ENCODE results near the gene DAP3.

DAP3 gene

DNA sequence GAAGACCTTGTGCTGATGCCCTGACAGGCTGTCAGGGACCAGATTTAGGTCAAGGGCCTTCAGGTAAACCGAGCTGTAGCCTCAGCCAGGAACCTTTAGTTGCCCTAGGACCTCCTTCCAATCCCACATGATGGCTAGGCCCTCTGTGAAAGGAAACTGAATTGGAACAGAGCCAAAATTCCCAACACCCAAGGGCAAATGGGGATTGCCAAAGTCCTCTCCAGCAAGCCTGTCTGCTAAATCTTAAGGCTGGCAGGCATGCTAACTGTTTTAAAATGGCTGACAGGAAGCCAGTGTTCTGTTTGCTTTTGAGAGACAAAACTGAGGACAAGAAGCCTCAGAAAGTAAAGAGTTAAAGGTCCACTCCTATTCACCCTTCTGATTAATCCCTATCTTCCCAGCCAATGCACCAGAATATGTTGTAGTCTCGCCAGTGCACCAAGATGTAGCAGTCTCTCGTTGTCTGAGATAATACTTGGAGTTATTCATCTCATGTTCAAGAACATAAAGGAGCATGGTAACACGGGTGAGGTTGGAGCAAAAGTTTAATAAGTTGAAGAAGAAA, 43.8 kb upstream of the DAP3 start:
- Histone ChIP-seq H3F3A (ENCODE audit: insufficient read depth, low read length) (no peaks in the 10 kb centered on the region), H3K27ac (ENCODE audit: low read depth, low read length, poor library complexity, severe bottlenecking) (no peak overlapping the region), H3K27me3 (ENCODE audit: insufficient read depth, low read length) (peaks cover 5% of the 10 kb centered on the region; the same call in 1 of the 2 replicates), H3K4me2 (ENCODE audit: low read length) (no peak overlapping the region), H3K9ac (ENCODE audit: low read length) (no peak overlapping the region), H3K9me2 (ENCODE audit: low read depth, low read length) (no peaks in the 10 kb centered on the region), H3K4me3 (ENCODE audit: low read depth, low read length, poor library complexity, severe bottlenecking) (no peak overlapping the region), H3K9me3 (ENCODE audit: low read length) (peaks cover 17% of the 10 kb centered on the region), H3K79me2 (ENCODE audit: insufficient read depth, low read length) (no peaks in the 10 kb centered on the region), H3K36me3 (ENCODE audit: insufficient read depth, low read length) (no peaks in the 10 kb centered on the region; the same call in 1 of the 2 replicates), H4K20me1 (ENCODE audit: insufficient read depth, low read length) (no peaks in the 10 kb centered on the region), H3K4me1 (ENCODE audit: insufficient read depth, low read length, severe bottlenecking) (peaks cover 18% of the 10 kb centered on the region), H2AFZ (ENCODE audit: low read length) (no peak overlapping the region)
- TF ChIP-seq, protein P1, sequence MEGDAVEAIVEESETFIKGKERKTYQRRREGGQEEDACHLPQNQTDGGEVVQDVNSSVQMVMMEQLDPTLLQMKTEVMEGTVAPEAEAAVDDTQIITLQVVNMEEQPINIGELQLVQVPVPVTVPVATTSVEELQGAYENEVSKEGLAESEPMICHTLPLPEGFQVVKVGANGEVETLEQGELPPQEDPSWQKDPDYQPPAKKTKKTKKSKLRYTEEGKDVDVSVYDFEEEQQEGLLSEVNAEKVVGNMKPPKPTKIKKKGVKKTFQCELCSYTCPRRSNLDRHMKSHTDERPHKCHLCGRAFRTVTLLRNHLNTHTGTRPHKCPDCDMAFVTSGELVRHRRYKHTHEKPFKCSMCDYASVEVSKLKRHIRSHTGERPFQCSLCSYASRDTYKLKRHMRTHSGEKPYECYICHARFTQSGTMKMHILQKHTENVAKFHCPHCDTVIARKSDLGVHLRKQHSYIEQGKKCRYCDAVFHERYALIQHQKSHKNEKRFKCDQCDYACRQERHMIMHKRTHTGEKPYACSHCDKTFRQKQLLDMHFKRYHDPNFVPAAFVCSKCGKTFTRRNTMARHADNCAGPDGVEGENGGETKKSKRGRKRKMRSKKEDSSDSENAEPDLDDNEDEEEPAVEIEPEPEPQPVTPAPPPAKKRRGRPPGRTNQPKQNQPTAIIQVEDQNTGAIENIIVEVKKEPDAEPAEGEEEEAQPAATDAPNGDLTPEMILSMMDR (IDR thresholded peaks at IDR 0.05; ENCODE audit: low read length): no peak
- no peak for TF ChIP-seq EZH2 (IDR thresholded peaks at IDR 0.05; ENCODE audit: borderline replicate concordance, low read length)

DNA sequence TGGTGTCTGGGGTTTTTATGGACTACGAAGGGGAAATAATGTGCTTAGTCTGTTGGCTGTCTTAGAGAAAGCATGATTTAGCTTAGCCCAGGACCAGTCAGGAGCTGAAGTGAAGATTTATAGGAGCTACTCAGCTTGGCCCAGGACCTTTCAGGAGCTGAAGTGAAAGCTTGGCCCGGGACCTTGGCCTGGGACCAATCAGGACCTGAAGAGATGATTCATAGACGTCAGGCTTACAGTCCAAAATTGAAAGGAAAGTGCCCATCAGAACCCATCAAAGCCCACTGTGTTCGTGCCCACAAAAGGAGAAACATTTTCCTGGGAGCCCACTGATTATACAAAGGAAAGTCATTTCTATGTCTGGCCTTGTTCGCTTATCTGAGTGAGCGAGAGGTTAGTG, 43.2 kb upstream of the DAP3 start:
- no peak overlapping the region for H2AFZ ChIP-seq (ENCODE audit: low read length)
- H3K9me3 ChIP-seq (ENCODE audit: low read length): peaks cover 22% of the 10 kb centered on the region
- H3K4me2 ChIP-seq (ENCODE audit: low read length): no peak overlapping the region; the same call in 1 of the 2 replicates
- H3K4me3 ChIP-seq (ENCODE audit: low read depth, low read length, poor library complexity, severe bottlenecking): no peak overlapping the region
- H3K79me2 ChIP-seq (ENCODE audit: insufficient read depth, low read length): no peaks in the 10 kb centered on the region
- no peaks in the 10 kb centered on the region for H4K20me1 ChIP-seq (ENCODE audit: insufficient read depth, low read length)
- no peak for TF ChIP-seq EZH2 (IDR thresholded peaks at IDR 0.05; ENCODE audit: borderline replicate concordance, low read length)
- TF ChIP-seq, protein P1 (IDR thresholded peaks at IDR 0.05; ENCODE audit: low read length): no peak
- H3K9ac ChIP-seq (ENCODE audit: low read length): no peak overlapping the region
- no peak overlapping the region for H3K27ac ChIP-seq (ENCODE audit: low read depth, low read length, poor library complexity, severe bottlenecking)
- no peaks in the 10 kb centered on the region; the same call in 1 of the 2 replicates for H3K36me3 ChIP-seq (ENCODE audit: insufficient read depth, low read length)
- peaks cover 18% of the 10 kb centered on the region for H3K4me1 ChIP-seq (ENCODE audit: insufficient read depth, low read length, severe bottlenecking)
- H3K27me3 ChIP-seq (ENCODE audit: insufficient read depth, low read length): peaks cover 5% of the 10 kb centered on the region; the same call in 1 of the 2 replicates
- no peaks in the 10 kb centered on the region for H3K9me2 ChIP-seq (ENCODE audit: low read depth, low read length)
- H3F3A ChIP-seq (ENCODE audit: insufficient read depth, low read length): no peaks in the 10 kb centered on the region

DNA sequence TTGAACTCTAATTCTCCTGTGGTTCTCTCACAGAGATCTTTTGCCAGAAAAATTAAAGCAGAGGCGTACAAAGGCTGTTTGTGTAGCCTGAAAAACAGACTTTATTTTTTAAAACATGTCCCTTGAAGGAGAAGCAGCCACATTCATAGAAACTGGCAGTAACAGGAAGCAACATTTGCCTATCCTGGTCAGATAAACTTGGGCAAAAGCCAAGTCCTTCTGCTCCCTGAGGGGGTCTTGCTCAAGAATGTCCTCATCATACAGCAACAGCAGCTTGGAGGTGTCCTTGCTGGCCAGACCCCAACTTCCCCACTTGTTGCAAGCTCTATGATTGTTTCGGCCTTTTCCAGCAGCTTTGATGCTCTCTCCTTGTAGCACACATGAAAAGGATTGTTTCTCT, 42.6 kb upstream of the DAP3 start:
- H3K36me3 ChIP-seq (ENCODE audit: insufficient read depth, low read length): no peaks in the 10 kb centered on the region; the same call in 1 of the 2 replicates
- H3K9me2 ChIP-seq (ENCODE audit: low read depth, low read length): no peaks in the 10 kb centered on the region
- TF ChIP-seq EZH2 (IDR thresholded peaks at IDR 0.05; ENCODE audit: borderline replicate concordance, low read length): no peak
- TF ChIP-seq, protein P1 (IDR thresholded peaks at IDR 0.05; ENCODE audit: low read length): no peak
- H3K4me3 ChIP-seq (ENCODE audit: low read depth, low read length, poor library complexity, severe bottlenecking): no peak overlapping the region
- H3K9ac ChIP-seq (ENCODE audit: low read length): no peak overlapping the region
- peaks cover 22% of the 10 kb centered on the region for H3K9me3 ChIP-seq (ENCODE audit: low read length)
- H3K4me2 ChIP-seq (ENCODE audit: low read length): no peak overlapping the region; the same call in 1 of the 2 replicates
- no peaks in the 10 kb centered on the region for H3K79me2 ChIP-seq (ENCODE audit: insufficient read depth, low read length)
- H3K27me3 ChIP-seq (ENCODE audit: insufficient read depth, low read length): peaks cover 5% of the 10 kb centered on the region; the same call in 1 of the 2 replicates
- H3K4me1 ChIP-seq (ENCODE audit: insufficient read depth, low read length, severe bottlenecking): peaks cover 18% of the 10 kb centered on the region
- no peaks in the 10 kb centered on the region for H3F3A ChIP-seq (ENCODE audit: insufficient read depth, low read length)
- H3K27ac ChIP-seq (ENCODE audit: low read depth, low read length, poor library complexity, severe bottlenecking): no peak overlapping the region
- no peaks in the 10 kb centered on the region for H4K20me1 ChIP-seq (ENCODE audit: insufficient read depth, low read length)
- H2AFZ ChIP-seq (ENCODE audit: low read length): no peak overlapping the region
